Stimulated activated CD8-positive, alpha-beta memory T cell treated with anti-CD3 and anti-CD28 coated beads, Interleukin-15, amount 100 ng/mL, for 24 hours (primary cell): ENCODE data around the gene HRH3.

ENCODE experiments used
- DNase-seq: peaks from one replicate; pipeline ENCODE4 v3.0.0-alpha.2; 2020; ENCODE audit warnings: low read depth

Gene HRH3

GRCh38 chr20:62197801-62198200, 22.3 kb downstream of the HRH3 start:
- no peak for DNase-seq

GRCh38 chr20:62197311-62197710, 22.8 kb downstream of the HRH3 start:
- no peak for DNase-seq

DNA sequence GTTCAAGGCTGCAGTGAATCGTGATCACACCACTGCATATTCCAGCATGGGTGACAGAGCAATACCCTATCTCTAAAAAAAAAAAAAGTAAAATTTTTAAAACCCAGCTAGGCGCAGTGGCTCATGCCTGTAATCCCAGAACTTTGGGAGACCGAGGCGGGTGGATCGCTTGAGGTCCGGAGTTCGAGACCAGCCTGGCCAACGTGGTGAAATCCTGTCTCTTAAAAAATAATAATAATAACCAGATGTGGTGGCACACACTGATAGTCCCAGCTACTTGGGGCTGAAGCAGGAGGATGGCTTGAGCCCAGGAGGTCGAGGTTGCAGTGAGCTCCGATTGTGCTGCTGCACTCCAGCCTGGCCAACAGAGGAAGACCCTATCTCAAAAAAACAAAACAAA, 23.8 kb downstream of the HRH3 start:
- no peak for DNase-seq

DNA sequence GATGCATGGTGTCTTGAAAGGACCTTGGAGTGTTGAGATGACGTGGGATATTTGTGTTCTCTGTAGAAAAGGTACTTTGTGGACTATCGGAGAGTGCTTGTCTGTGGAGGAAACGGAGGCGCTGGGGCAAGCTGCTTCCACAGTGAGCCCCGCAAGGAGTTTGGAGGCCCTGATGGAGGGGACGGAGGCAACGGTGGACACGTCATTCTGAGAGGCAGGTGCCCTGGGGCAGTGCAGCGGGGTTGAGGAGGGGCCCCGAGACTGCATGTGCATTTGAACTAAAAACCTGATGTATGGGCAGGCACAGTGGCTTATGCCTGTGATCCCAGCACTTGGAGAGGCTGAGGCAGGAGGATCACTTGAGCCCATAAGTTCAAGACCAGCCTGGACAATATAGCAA, 24.3 kb downstream of the HRH3 start:
- DNase-seq: no peak

DNA sequence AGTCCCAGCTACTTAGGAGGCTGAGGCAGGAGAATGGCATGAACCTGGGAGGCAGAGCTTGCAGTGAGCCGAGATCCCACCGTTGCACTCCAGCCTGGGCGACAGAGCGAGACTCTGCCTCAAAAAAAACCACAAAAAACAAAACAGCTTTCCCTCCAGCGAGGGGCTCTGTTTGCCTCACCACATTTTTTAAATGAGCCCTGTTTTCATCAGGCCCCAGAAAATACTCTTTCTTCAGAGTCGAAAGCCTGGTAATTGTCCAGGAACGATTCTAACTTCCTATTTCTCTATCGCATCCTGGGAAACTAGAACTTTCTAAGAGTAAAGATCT, 25.0 kb downstream of the HRH3 start:
- DNase-seq: no peak

GRCh38 chr20:62193079-62194025, 26.7 kb downstream of the HRH3 start:
- no peak for DNase-seq

DNA sequence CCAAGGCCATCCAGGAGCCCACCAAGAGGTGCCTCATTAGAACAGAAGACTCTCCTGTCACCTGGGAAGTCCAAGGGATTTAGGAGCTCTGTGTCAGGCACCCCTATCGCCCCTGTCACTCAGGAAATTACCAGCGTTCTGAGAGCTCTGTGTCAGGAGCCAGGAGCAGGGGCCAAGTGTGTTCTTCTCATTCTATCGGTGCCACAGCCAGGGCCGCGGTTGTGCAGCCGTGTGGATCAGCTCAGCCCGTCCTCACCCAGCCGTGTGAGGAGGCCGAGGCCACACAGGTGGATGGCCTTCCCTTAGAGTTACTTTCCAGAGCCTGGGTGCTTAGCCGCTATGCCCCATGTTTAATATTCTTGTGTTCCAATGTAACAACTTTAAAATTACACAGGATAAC, 27.4 kb downstream of the HRH3 start:
- DNase-seq: no peak

GRCh38 chr20:62191781-62192559, 28.1 kb downstream of the HRH3 start:
- DNase-seq: no peak

DNA sequence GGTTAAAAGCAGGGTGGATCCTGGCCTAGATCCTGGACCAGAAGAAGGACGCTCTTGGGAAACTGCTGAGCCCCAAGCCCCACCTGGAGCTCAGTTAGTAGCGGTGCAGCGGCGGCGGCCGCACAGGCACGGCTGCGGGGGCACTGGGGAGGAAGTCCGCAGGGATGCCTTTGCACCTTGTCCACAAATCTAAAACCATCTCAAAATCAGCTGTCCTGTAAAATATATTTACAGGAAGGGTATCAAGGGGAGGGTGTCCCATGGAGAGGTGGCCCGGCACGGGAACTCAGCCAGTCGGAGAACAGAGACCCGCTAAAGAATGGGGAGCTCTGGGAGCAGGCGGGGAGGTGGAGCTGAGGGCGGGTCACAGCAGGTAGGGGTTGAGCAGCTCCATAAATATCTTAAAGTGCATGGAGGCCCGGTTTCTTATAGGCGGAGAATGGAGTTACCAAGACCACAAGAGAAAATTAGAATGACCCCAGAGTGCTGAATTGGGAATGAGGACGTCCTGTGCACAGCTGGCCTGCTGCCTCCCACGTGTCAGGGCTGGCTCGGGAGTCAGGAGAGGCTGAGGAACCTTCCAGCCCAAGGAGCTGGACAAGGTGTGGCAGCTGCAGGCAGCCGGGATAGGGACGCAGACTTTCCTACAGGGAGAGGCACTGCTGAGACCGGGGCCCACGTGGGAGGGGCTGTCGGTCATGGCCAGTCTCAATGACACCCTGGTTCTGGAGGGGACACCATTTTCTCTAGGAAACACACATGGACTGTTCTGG, 29.3 kb downstream of the HRH3 start:
- DNase-seq: no peak

GRCh38 chr20:62186887-62187866, 32.9 kb downstream of the HRH3 start:
- no peak for DNase-seq

- no peak for DNase-seq
Observed at GRCh38 chr20:62186096-62186426, 34.0 kb downstream of the HRH3 start.

- no peak for DNase-seq
Observed at GRCh38 chr20:62183426-62184142, 36.5 kb downstream of the HRH3 start.

GRCh38 chr20:62182469-62183425, 37.3 kb downstream of the HRH3 start, which contains the start of gene MTG2:
MTG2 (plus strand) TSS chr20:62183028; CDS start chr20:62193421, 10,393 bp downstream.
- DNase-seq: peak; percentile 89

DNA sequence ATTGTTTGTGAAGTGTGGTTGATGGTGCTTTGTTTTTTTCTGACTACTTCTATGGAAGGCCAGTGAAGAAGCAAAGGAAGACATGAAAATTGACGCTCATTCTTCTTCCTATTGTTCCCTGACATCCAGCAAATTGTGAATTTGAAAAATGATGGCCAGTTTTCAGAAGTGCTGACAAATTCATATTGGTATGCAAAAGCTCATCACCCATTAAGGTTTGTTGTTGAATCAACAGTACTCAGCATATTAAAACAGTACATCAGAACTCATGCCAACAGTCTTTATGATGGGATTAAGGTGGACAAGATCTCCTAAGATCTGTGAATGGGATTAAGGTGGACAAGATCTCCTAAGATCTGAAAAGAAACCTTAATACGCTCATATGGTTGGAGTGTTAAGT, 38.3 kb downstream of the HRH3 start:
- no peak for DNase-seq

DNA sequence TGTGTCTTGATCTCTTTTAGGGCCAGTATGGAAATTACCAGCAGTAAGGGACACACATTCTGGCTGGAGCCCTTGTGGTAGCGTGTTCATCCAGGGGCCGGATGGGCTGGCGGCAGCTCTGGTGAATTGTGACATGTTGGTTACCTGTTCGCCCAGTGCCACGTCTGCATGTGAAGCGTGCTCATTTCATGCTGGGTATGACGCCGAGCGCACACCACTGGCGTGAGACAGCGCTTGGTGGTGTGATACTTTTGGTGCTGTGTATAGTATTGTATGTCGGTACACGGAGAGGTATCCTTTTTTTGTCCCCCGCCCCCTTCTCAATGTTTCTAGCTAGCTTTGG, 40.9 kb downstream of the HRH3 start:
- DNase-seq: no peak

- DNase-seq: no peak
Observed at GRCh38 chr20:62178316-62179161, 41.5 kb downstream of the HRH3 start.

DNA sequence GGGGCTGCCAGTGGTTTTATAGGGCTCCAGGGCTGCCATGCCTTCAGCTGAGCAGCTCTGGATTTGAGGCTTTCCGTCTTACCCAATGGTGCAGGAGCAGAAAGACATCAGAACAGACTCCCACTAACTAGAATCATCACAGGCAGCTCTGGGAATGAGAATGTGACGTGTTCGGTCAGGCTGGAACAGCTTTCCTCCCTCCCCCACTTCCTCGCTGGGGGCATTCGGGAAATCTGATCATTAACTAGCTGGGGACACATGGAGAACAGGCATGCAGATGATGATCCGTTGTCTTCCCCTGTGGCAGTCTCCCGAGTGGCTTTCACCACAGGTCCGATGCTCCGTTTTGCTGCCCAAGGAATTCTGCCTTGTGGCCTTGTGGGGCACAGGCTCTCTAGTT, 42.8 kb downstream of the HRH3 start:
- DNase-seq: no peak

- no peak for DNase-seq
Observed at GRCh38 chr20:62176866-62177265, 43.2 kb downstream of the HRH3 start.

GRCh38 chr20:62175711-62176110, 44.4 kb downstream of the HRH3 start:
- no peak for DNase-seq
